ENCODE measurements around the gene PASK.

Gene PASK

DNA sequence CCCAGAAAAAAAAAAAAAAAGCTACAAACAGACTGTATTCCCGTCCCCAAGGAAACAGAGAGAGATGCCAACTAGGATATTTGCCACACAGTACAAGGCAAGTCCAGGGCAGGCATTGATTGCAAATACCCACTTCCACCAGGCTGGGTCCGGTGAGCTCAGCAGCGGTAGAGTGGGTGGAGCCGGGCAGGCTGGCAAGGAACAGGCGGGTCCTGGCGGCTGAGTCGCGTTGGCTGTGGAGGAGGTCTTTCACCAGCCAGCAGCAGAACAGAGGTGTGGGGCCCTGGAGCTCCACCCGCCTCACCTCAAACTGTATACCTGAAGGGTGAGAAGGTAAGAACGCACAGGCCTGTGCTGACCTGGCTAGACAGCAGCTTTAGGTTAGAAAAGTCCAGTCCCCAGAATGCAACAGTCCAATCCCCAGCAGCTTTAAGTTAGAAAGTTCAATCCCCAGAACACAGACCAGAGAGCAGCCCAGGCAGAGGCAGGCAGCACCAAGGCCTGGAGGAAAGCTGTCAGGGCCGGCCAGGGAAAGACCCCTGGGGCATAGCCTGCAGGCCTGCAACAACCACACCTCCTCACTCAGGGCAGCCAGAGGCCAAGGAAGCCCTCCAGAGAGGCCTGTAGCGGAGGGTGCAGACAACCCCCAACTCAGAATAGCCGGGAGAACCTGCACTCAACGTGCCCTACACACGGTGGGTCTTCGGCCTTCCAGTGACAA lies 25.3 kb downstream of the PASK start:
- peaks cover 3% of the 10 kb centered on the region for H3K36me3 Mint-ChIP-seq (ENCODE audit: insufficient read depth)
- no peak overlapping the region for H3K27ac Mint-ChIP-seq
- peaks cover 11% of the 10 kb centered on the region in 2 donors for H3K4me1 Mint-ChIP-seq (ENCODE audit: low read depth in 2 of 2)
- peak; percentile 68 for ATAC-seq (replicated peaks)
- no peak overlapping the region for H3K4me3 Mint-ChIP-seq
- no peaks in the 10 kb centered on the region for H3K27me3 Mint-ChIP-seq
- H3K9me3 Mint-ChIP-seq = no peaks in the 10 kb centered on the region
- no peak for DNase-seq

DNA sequence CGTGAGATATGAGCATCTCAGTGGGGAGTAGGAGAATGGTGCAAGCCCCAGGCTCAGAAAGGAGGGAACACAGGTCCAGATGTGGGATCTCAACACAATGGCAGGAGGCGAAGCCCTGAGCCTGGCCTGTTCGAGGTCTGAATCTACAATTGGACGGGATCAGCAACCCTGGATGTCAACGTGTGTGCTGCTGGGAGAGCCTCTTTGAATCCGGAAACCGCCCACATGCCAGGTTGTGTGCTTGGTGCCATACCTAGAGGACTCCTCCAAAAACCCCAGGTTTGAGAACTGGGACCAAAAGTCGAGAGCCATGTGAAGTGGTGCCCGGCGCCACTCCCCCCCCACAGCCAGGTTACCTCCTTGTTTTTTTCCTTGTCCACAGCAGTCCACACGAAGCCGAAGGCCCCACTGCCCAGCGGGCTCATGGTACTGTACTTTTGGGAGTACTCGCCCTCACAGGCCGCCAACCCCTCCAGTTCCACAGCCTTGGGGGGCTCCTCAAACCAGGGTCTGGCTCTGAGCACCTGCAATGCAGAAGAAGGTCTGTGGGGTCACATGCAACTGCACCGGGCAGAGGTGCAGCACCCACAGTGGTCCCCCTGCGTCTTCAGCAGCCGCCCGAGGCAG lies 26.8 kb downstream of the PASK start:
- Mint-ChIP-seq H3K9me3 (no peaks in the 10 kb centered on the region), H3K4me1 (ENCODE audit: low read depth in 2 of 2) (peaks cover 3% of the 10 kb centered on the region in 2 donors), H3K36me3 (ENCODE audit: insufficient read depth) (no peaks in the 10 kb centered on the region), H3K27ac (no peak overlapping the region), H3K27me3 (no peaks in the 10 kb centered on the region), H3K4me3 (no peak overlapping the region)
- DNase-seq (no peak), ATAC-seq (replicated peaks) (no peak)

DNA sequence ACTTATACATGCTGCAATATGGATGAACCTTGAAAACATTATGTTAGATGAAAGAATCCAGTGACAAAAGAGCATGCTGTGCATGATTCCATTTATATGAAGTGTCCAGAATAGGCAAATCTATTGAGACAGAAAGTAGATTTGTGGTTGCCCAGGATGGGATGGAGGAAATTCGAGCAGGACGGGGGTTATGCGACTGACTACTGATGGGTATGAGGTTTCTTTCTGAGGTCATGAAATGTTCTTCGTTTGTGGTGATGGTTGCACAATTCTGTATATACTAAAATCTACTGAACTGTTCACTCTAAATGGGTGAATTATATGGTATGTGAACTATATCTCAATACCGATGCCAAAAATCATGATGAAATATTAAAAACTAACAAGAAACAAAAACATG lies 28.3 kb downstream of the PASK start:
- H3K36me3 Mint-ChIP-seq (ENCODE audit: insufficient read depth) = peaks cover 4% of the 10 kb centered on the region

DNA sequence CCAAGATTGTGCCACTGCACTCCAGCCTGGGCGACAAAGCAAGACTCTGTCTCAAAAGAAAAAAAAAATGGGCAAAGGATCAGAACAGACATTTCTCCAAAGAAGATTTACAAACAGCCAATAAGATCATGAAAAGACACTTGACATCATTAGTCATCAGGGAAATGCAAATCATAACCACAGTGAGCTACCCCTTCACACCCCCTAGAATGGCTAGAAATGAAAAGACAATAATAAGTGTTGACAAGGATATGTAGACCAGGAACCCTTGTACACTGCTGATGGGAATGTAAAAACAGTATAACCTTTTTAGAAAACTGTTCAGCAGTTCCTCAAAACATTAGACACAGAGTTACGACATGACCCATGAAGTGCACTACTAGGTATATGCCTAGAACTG lies 28.8 kb downstream of the PASK start:
- ATAC-seq (replicated peaks) = no peak
- no peaks in the 10 kb centered on the region for H3K9me3 Mint-ChIP-seq
- DNase-seq = no peak
- peaks cover 5 to 7% of the 10 kb centered on the region in 2 donors for H3K4me1 Mint-ChIP-seq (ENCODE audit: low read depth in 2 of 2)
- H3K4me3 Mint-ChIP-seq = no peak overlapping the region
- H3K27me3 Mint-ChIP-seq = no peaks in the 10 kb centered on the region
- peaks cover 4% of the 10 kb centered on the region for H3K36me3 Mint-ChIP-seq (ENCODE audit: insufficient read depth)
- no peak overlapping the region for H3K27ac Mint-ChIP-seq

More for the DNA sequence above, 28.3 kb downstream of the PASK start:
- DNase-seq = no peak
- Mint-ChIP-seq H3K4me1 (ENCODE audit: low read depth in 2 of 2) (peaks cover 5 to 7% of the 10 kb centered on the region in 2 donors), H3K27ac (no peak overlapping the region), H3K4me3 (no peak overlapping the region), H3K9me3 (no peaks in the 10 kb centered on the region), H3K27me3 (no peaks in the 10 kb centered on the region)
- no peak for ATAC-seq (replicated peaks)

DNA sequence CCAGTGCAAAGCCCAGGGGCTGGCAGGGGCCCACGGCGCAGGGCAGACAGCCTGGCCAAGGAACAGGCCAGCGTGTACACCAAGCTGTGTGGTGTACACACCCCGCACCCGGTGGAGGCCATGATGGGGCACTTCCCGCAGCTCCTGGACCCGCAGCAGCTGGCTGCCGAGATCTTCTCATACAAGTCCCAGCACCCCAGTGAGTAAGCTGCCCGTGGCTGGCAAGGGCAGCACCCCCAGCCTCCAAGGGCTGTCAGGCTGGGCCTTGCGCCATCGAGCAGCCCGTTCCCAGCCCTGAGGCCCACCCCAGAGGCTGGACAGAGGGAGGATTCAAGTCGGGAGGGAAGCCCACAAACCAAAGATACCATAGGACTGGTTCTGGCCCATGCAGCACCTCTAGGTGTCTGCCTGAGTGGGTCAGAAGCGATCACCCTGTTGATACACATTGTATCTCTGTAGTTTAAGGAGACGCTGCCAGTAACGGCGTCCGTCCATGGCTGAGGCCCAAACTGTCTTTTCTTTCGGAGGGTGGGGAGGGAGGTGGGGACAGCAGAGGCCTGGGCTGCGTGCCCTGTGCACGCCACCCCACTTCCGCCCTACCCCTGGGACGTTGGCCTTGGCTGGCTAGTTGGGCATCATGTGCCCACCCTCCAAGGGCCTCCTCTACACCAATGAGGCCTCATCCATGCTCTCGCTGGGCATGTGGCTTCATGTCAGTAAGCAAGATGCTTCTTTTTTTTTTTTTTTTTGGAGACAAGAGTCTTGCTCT lies 30.4 kb downstream of the PASK start:
- Mint-ChIP-seq H3K36me3 (ENCODE audit: insufficient read depth) (peaks cover 4% of the 10 kb centered on the region), H3K27ac (no peak overlapping the region), H3K4me3 (no peak overlapping the region), H3K27me3 (no peaks in the 10 kb centered on the region), H3K4me1 (ENCODE audit: low read depth in 2 of 2) (peaks cover 5 to 7% of the 10 kb centered on the region in 2 donors), H3K9me3 (no peaks in the 10 kb centered on the region)
- ATAC-seq (replicated peaks) (no peak), DNase-seq (no peak)

DNA sequence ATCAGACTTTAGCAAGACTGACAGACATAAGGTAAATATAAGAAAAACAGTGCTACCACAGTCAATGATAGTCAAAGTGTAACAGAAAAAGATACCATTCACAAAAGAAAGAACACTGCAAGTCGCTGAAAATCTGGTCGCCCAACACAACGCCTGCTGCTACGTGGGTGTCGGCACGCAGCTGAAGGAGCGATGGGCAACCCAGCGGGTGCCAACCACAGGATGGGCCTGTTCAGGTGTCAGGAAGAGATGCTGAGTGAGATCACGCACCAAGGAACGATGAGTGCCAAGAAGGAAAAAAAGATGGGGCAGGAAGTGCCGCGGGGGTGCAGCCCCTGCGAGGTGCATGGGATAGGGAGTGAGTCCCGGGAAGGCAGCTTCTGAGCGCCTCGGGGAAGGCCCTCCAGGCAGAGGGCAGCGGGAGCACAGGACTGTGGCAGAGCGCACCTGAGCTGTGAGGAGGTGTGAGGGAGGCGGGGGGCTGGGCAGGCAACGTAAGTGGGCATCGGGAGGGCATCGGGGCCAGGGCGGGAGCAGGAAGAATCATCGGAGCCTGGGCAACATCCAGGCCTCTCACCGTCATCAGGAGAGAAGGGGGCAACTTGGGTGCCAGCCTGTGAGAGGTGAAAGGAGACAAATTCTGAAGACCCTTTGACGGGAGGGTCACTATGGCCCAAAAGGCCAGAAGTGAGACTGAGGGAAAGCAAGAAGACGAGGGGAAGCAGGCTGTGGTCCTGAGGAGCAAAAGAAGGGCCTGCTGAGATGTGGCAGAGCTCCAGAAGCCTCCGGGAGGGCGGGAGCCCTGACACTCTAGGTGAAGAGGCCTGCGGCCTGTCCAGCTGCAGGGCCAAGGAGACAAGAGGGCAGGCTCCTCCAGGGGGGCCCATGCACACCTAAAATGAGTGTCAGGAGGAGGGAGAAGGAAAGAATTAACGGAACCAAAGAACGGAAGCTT lies 32.4 kb downstream of the PASK start:
- Mint-ChIP-seq H3K4me3 (no peak overlapping the region), H3K27ac (peak overlapping the region; percentile 66), H3K4me1 (ENCODE audit: low read depth in 2 of 2) (peaks cover 11 to 19% of the 10 kb centered on the region in 2 donors), H3K36me3 (ENCODE audit: insufficient read depth) (peaks cover 4% of the 10 kb centered on the region), H3K9me3 (no peaks in the 10 kb centered on the region), H3K27me3 (no peaks in the 10 kb centered on the region)
- ATAC-seq (replicated peaks) = no peak
- DNase-seq = no peak

DNA sequence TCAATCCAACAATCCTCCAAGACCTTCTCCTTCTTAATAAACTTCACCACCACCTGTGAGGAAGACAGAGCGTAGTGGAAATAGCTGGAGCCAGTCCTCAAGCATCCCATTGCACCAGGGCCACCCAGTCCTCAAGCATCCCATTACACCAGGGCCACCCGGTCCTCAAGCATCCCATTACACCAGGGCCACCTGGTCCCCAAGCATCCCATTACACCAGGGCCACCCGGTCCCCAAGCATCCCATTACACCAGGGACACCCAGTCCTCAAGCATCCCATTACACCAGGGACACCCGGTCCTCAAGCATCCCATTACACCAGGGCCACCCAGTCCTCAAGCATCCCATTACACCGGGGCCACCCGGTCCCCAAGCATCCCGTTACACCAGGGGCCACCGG lies 33.9 kb downstream of the PASK start:
- Mint-ChIP-seq H3K36me3 (ENCODE audit: insufficient read depth) (peaks cover 4% of the 10 kb centered on the region), H3K4me1 (ENCODE audit: low read depth in 2 of 2) (peaks cover 13 to 25% of the 10 kb centered on the region in 2 donors), H3K9me3 (no peaks in the 10 kb centered on the region), H3K4me3 (no peak overlapping the region), H3K27ac (no peak overlapping the region), H3K27me3 (no peaks in the 10 kb centered on the region)
- DNase-seq (no peak), ATAC-seq (replicated peaks) (no peak)

DNA sequence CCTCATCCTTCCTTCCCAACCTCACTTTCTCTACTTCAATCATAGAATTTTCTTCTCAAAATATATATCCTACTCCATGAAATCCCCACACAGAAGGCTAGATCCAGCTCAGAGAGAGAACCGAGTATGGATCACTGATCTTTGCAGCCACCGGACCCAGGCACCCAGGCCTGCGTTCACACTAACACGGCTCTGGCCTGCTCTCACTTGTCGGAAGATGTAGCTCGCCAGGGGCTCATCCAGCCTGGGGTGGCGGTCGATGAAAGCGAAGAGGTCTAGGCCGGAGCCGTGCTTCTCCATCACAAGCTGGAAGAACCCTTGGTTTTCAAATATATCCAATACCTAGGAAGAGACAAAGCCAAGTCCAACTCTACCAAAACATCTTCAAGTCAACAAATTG lies 34.4 kb downstream of the PASK start:
- no peak for ATAC-seq (replicated peaks)
- peaks cover 16 to 30% of the 10 kb centered on the region in 2 donors for H3K4me1 Mint-ChIP-seq (ENCODE audit: low read depth in 2 of 2)
- peaks cover 4% of the 10 kb centered on the region for H3K36me3 Mint-ChIP-seq (ENCODE audit: insufficient read depth)

DNA sequence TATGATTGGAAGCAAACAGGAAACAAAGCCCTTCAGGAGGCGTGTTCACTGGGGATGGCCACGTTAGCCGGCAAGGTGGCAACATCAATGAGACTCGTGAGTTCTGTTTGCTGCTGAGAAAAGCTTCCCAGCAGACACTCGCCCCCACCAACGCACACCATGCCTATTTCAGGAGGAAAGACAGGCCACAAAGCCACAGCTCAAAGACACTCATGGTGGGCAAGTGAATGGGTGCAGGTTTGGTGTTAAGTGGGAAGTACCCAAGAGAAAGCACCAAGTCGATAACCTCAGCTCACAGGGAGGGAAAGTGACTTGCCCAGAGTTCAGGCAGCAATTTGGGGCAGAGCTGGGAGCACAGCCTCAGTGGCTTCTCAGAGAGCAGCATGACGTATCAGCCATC lies 36.7 kb downstream of the PASK start:
- Mint-ChIP-seq H3K4me3 (peak overlapping the region; percentile 81), H3K27me3 (no peaks in the 10 kb centered on the region), H3K36me3 (ENCODE audit: insufficient read depth) (peaks cover 7% of the 10 kb centered on the region), H3K9me3 (no peaks in the 10 kb centered on the region), H3K4me1 (ENCODE audit: low read depth in 2 of 2) (peaks cover 28 to 50% of the 10 kb centered on the region in 2 donors), H3K27ac (peak overlapping the region; percentile 55 to 94)
- ATAC-seq (replicated peaks) (peak; percentile 51), DNase-seq (peak in 2 of 3 experiments; percentile 6 to 25)

More for the DNA sequence above, 34.4 kb downstream of the PASK start:
- Mint-ChIP-seq H3K4me3 (no peak overlapping the region), H3K27ac (no peak overlapping the region), H3K27me3 (no peaks in the 10 kb centered on the region), H3K9me3 (no peaks in the 10 kb centered on the region)
- DNase-seq = no peak

DNA sequence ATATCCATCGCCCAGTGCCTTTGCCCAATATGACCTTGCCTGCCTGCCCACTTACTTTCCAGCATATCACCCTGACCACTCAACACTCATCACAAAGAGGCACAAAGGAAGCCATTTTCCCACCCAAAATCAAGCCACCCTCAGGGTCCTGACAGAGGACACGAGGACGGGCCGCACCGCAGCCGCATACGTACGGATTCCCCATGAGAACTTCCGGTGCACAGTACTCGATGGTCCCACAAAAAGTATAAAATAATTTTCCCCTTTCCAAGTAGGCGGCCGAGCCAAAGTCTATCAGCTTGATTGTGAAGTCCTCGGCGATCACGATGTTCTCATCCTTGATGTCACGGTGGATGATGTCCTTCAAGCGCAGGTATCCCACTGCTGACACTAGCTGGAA lies 37.2 kb downstream of the PASK start:
- Mint-ChIP-seq H3K4me1 (ENCODE audit: low read depth in 2 of 2) (peaks cover 28 to 50% of the 10 kb centered on the region in 2 donors), H3K36me3 (ENCODE audit: insufficient read depth) (peaks cover 7% of the 10 kb centered on the region)

DNA sequence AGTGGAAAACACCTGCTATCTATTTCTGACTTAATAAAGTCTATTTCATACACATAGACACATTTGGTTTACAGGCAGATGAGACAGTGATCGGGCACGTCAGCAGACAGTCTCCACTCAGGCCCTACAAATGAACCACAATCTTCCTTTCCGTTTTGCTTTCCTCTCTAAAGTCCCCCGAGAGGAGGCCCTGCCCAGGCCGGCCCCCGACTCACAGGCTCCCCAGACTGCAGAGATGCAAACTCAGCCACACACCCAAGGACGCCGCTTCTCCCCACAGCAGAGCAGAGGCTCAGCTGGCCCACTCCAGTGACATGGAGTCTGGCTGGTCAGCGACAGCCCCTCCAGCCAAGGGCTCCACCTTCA lies 37.8 kb downstream of the PASK start:
- Mint-ChIP-seq H3K36me3 (ENCODE audit: insufficient read depth) (peaks cover 4% of the 10 kb centered on the region), H3K9me3 (no peaks in the 10 kb centered on the region), H3K4me1 (ENCODE audit: low read depth in 2 of 2) (peaks cover 24 to 47% of the 10 kb centered on the region in 2 donors), H3K27ac (peak overlapping the region; percentile 55 to 94), H3K27me3 (no peaks in the 10 kb centered on the region), H3K4me3 (peak overlapping the region; percentile 81)
- ATAC-seq (replicated peaks) (peak; percentile 47), DNase-seq (no peak)

More for the DNA sequence above, 37.2 kb downstream of the PASK start:
- H3K4me3 Mint-ChIP-seq = peak overlapping the region; percentile 81
- H3K9me3 Mint-ChIP-seq = no peaks in the 10 kb centered on the region
- DNase-seq (no peak), ATAC-seq (replicated peaks) (no peak)
- no peaks in the 10 kb centered on the region for H3K27me3 Mint-ChIP-seq
- H3K27ac Mint-ChIP-seq = peak overlapping the region; percentile 55 to 94

DNA sequence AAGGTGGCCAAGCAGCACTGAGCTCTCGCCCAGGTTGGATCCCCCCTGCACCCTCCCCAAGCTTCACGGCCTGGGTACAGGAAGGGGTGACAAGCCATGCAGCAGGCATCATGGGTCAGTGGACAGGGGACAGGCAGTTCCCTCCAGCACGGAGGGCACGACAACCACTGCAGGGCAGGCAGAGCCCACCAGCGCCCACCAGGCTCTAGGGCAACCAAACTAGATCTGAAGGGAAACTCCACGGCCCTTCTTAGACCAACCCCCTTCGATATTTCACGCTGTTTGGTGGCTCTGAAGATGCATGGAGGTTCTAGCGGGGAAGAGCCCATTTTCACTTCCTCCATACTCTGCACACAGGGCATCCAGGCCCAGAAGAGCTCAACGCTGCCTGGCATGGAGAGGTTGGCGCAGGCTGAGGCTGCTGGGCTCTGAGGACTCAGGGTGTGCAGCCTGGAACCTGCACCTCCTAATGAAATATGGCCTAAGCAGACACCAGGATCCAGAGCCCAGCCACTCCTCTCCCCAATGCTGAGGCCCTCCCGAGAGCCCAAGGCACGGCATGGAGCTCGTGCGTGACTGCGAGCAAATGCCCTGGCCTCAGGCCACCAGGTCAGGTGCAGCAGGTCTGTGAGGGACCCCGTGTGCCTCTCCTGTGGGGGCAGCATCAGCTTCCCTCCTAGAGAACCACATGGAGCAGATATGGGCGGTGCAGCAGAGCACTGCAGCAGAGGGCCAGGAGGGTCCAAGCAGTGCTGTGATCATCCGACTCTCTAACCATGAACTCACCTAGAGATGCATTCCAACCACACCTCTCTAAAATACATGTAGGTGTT lies 38.4 kb downstream of the PASK start:
- Mint-ChIP-seq H3K36me3 (ENCODE audit: insufficient read depth) (peaks cover 4% of the 10 kb centered on the region), H3K9me3 (no peaks in the 10 kb centered on the region), H3K27me3 (no peaks in the 10 kb centered on the region), H3K4me1 (ENCODE audit: low read depth in 2 of 2) (peaks cover 23 to 43% of the 10 kb centered on the region in 2 donors), H3K27ac (peak overlapping the region; percentile 87 to 95), H3K4me3 (peak overlapping the region; percentile 81)
- ATAC-seq (replicated peaks) (peak; percentile 20), DNase-seq (no peak)

Data from effector memory CD8-positive, alpha-beta T cell (primary cell).